Endothelial cell (in vitro differentiated cells): ENCODE measurements around the gene ATP13A3. TPM values are rescaled to one million over a fixed set of nuclear protein-coding genes. Genes with fewer than 3 reads are reported as not detected.

Source experiments
- DNase-seq: peaks from one replicate; pipeline ENCODE4 v3.0.0; 2021; ENCODE audit warnings: low spot score
- H3K27ac Mint-ChIP-seq: one replicate; pipeline ENCODE4 v1.8.0; 2021; ENCODE audit warnings: mixed read lengths, inconsistent platforms; ENCODE audit not compliant: unreplicated experiment
- H3K27me3 Mint-ChIP-seq: one replicate; pipeline ENCODE4 v1.8.0; 2021; ENCODE audit warnings: mild to moderate bottlenecking, moderate library complexity, mixed read lengths, inconsistent platforms; ENCODE audit not compliant: unreplicated experiment
- H3K36me3 Mint-ChIP-seq: one replicate; pipeline ENCODE4 v1.8.0; 2021; ENCODE audit warnings: mild to moderate bottlenecking, low read depth, mixed read lengths, inconsistent platforms; ENCODE audit not compliant: unreplicated experiment
- H3K4me1 Mint-ChIP-seq: one replicate; pipeline ENCODE4 v1.8.0; 2021; ENCODE audit warnings: mild to moderate bottlenecking, mixed read lengths, inconsistent platforms; ENCODE audit not compliant: unreplicated experiment
- H3K4me3 Mint-ChIP-seq: one replicate; pipeline ENCODE4 v1.8.0; 2021; ENCODE audit warnings: mild to moderate bottlenecking, mixed read lengths, inconsistent platforms; ENCODE audit not compliant: unreplicated experiment
- H3K9me3 Mint-ChIP-seq: one replicate; pipeline ENCODE4 v1.8.0; 2021; ENCODE audit warnings: mixed read lengths, inconsistent platforms; ENCODE audit not compliant: unreplicated experiment
- total RNA-seq: library from RNA; stranded (reverse); fragmentation: NEBNext Ultra II Directional; extraction: Animal tissue kit (Norgen Biotek cat#: 25700); gene quantifications from one replicate; pipeline ENCODE4 v1.2.1, GENCODE V29; 2021; ENCODE audit not compliant: unreplicated experiment
- TF ChIP-seq, protein P1 (sequence below): fragments of 200-600 bp; sonication (generic); IDR thresholded peaks from one replicate; pipeline ENCODE4 v1.5.0; 2021; ENCODE audit warnings: antibody characterized with exemption; ENCODE audit not compliant: unreplicated experiment

The ATP13A3 gene
- total RNA-seq, 1 donor from 2014 or later = 32.1 TPM

DNA sequence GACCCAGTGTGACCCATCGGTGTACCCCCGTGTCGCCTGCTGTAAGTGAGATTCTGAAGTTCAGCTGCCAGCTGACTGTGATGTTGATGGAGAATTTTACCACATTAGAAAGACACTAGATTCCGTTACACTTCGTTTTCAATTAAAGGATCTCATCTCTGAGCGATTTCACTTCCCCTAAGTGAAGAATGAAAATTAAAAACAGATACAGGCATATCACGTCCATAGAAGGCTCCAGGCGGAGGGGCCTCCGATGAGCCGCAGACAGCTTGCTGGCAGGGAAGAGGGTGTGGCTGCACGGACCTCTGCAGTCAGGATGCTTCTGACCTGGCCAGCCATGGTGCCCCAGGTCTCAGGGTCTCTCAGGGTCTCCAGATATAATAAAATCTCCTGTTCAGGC, 129.1 kb downstream of the ATP13A3 start:
- Mint-ChIP-seq H3K4me3 (no peak overlapping the region), H3K27ac (no peak overlapping the region), H3K36me3 (no peaks in the 10 kb centered on the region), H3K9me3 (no peaks in the 10 kb centered on the region), H3K27me3 (peaks cover 8% of the 10 kb centered on the region), H3K4me1 (no peaks in the 10 kb centered on the region)
- DNase-seq = no peak
- TF ChIP-seq, protein P1, sequence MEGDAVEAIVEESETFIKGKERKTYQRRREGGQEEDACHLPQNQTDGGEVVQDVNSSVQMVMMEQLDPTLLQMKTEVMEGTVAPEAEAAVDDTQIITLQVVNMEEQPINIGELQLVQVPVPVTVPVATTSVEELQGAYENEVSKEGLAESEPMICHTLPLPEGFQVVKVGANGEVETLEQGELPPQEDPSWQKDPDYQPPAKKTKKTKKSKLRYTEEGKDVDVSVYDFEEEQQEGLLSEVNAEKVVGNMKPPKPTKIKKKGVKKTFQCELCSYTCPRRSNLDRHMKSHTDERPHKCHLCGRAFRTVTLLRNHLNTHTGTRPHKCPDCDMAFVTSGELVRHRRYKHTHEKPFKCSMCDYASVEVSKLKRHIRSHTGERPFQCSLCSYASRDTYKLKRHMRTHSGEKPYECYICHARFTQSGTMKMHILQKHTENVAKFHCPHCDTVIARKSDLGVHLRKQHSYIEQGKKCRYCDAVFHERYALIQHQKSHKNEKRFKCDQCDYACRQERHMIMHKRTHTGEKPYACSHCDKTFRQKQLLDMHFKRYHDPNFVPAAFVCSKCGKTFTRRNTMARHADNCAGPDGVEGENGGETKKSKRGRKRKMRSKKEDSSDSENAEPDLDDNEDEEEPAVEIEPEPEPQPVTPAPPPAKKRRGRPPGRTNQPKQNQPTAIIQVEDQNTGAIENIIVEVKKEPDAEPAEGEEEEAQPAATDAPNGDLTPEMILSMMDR = no peak

DNA sequence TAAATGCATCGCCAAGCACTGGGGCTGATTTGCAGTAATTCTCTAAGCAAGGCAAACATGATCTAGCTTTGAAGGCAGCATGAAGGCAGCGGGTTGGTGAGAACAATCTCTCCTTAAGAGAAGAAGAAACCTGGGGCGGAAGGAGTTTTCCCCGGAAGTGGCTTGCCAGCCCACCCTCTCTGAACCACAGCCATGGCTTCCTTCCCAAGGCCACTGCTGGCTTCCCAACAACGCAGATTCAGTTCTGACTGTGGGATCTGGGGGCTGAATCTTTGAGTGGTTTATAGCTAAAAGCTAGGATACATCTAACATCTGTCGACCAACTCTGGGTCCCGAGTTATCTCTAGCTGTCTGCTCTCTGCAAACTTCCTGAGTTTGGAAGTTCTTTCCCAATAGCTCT, 131.4 kb downstream of the ATP13A3 start:
- H3K4me1 Mint-ChIP-seq = no peaks in the 10 kb centered on the region
- H3K9me3 Mint-ChIP-seq = no peaks in the 10 kb centered on the region
- no peak for DNase-seq
- TF ChIP-seq, protein P1 = no peak
- no peaks in the 10 kb centered on the region for H3K36me3 Mint-ChIP-seq
- H3K27ac Mint-ChIP-seq = no peak overlapping the region
- H3K27me3 Mint-ChIP-seq = peaks cover 5% of the 10 kb centered on the region
- H3K4me3 Mint-ChIP-seq = no peak overlapping the region

DNA sequence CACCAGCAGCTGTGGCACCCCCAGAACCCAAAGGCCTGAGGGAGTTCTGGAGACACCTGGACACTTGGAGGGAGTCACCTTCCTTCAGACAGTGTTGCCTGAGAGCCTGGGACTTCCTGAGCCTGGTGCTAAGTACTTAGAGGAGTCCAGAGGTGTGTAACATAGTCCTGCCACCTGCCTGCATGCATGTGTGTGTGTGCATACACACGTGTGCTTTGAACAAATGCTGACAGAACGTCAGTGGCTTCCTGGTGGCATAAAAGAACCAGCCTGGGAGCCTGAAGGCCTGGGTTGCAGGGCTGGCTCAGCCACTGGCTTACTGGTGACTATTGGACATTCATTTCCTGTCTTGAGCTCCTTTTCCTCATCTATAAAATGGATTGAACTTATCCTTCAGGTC, 132.5 kb downstream of the ATP13A3 start:
- no peak overlapping the region for H3K27ac Mint-ChIP-seq
- no peaks in the 10 kb centered on the region for H3K4me1 Mint-ChIP-seq
- DNase-seq = no peak

More for the DNA sequence above, 132.5 kb downstream of the ATP13A3 start:
- no peak overlapping the region for H3K4me3 Mint-ChIP-seq
- TF ChIP-seq, protein P1 = no peak
- H3K27me3 Mint-ChIP-seq = peaks cover under 1% of the 10 kb centered on the region
- H3K36me3 Mint-ChIP-seq = no peaks in the 10 kb centered on the region
- H3K9me3 Mint-ChIP-seq = no peaks in the 10 kb centered on the region

Other genes starting within 250 kb of the ATP13A3 start
- gene CPN2, start 135.7 kb downstream of the ATP13A3 start, total RNA-seq = not detected
- gene LRRC15, start 117.3 kb downstream of the ATP13A3 start, total RNA-seq = not detected
- gene GP5, start 87.7 kb downstream of the ATP13A3 start, total RNA-seq = 0.23 TPM
- 51.1 TPM for gene TMEM44, start 146.4 kb upstream of the ATP13A3 start, total RNA-seq
- 35.8 TPM for gene LSG1, start 185.2 kb upstream of the ATP13A3 start, total RNA-seq
- gene FAM43A, start 198.9 kb upstream of the ATP13A3 start, total RNA-seq = 33.5 TPM